C4-2B (cell line): ENCODE results near the gene MT1X.
"Not testable (repeated sequence)": the region's sequence is repeated elsewhere in the genome, so short reads cannot be mapped to it uniquely, and the experiment has no call there.

ENCODE experiments used
- H3K27ac ChIP-seq: fragments of 450-650 bp; 2 replicates; pipeline ENCODE4 v1.5.1; 2017
- ZFX ChIP-seq: fragments of 450-650 bp; IDR thresholded peaks from 2 replicates; pipeline ENCODE4 v1.6.1; 2017
- TF ChIP-seq, protein P1 (sequence below): fragments of 450-650 bp; conservative IDR thresholded peaks from 2 replicates; pipeline ENCODE4 v1.5.1; 2017; ENCODE audit warnings: mild to moderate bottlenecking

The MT1X gene

DNA sequence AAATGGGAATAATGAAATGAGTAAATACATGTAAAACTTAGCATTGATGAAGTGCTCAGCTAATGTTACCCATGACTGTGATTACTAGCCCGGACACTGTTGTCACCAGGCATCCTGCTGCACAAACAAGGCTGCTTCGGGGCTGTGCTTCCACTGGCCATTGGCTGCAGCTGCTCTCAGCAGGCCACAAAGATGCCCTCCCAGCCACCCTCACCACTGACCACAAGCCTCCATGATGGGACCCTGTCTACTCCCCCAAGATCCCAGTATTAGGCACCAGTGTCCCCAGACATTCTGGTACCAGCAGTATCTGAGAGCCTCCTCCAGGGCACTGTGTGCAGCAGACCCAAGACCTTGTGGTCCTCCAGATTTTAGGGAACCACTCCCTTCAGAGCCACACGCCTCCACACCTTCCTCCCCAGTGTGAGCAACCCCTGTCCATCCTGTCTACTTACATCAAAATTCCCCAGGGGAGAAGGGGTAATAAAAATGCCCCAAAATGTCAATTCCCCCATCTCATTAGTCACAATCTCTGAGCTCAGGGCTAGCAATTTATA lies 28.0 kb downstream of the MT1X start:
- H3K27ac ChIP-seq, result no peak overlapping the region
- TF ChIP-seq ZFX, result no peak
- TF ChIP-seq, protein P1, sequence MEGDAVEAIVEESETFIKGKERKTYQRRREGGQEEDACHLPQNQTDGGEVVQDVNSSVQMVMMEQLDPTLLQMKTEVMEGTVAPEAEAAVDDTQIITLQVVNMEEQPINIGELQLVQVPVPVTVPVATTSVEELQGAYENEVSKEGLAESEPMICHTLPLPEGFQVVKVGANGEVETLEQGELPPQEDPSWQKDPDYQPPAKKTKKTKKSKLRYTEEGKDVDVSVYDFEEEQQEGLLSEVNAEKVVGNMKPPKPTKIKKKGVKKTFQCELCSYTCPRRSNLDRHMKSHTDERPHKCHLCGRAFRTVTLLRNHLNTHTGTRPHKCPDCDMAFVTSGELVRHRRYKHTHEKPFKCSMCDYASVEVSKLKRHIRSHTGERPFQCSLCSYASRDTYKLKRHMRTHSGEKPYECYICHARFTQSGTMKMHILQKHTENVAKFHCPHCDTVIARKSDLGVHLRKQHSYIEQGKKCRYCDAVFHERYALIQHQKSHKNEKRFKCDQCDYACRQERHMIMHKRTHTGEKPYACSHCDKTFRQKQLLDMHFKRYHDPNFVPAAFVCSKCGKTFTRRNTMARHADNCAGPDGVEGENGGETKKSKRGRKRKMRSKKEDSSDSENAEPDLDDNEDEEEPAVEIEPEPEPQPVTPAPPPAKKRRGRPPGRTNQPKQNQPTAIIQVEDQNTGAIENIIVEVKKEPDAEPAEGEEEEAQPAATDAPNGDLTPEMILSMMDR, result no peak

- H3K27ac ChIP-seq, result no peak overlapping the region
- TF ChIP-seq, protein P1, result no peak
- no peak for TF ChIP-seq ZFX
These were observed 29.6 kb downstream of the MT1X start for GRCh38 chr16:56711862-56712261.

GRCh38 chr16:56713794-56714193 lies 31.5 kb downstream of the MT1X start:
- TF ChIP-seq ZFX, result no peak
- TF ChIP-seq, protein P1, result no peak
- no peak overlapping the region for H3K27ac ChIP-seq

DNA sequence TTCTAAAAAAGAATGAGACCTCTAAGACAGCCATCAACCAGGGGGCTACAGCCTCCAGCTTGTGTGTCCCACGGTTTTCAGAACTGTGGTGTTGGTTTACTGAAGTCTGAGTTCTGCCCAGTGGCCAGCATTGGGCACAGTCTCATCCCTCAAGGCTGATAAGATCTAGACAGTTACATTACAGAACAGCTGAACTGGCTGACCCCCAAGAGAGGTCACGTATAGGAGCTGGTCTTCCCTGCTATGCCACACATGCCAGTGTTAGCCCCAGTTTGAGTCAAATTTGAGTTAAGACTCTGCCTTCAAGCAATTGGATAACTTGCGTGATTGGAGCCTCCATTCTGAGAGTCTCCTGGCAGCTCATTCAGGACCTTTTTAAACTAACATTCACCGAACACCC lies 32.9 kb downstream of the MT1X start:
- no peak overlapping the region for H3K27ac ChIP-seq
- no peak for TF ChIP-seq ZFX
- TF ChIP-seq, protein P1, result no peak; the same call in 1 of the 2 replicates

- TF ChIP-seq, protein P1, result no peak
- H3K27ac ChIP-seq, result no peak overlapping the region
These were observed 34.5 kb downstream of the MT1X start for GRCh38 chr16:56716761-56717160.

DNA sequence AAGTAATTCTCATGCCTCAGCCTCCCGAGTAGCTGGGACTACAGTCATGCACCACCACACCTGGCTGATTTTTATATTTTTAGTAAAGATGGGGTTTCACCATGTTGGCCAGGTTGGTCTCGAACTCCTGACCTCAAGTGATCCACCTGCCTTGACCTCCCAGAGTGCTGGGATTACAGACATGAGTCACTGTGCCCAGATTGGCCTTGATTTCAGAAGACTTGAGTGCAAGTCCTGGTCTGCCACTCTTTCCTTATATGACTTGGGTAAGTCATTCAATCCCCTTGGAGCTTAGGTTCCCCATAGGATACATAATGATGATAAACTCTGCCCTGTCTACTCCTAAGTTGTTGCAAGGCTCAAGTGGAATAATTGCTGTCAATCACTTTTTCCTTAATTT lies 35.3 kb downstream of the MT1X start:
- not testable (repeated sequence) for H3K27ac ChIP-seq

- TF ChIP-seq, protein P1, result no peak
- no peak for TF ChIP-seq ZFX
- H3K27ac ChIP-seq, result no peak overlapping the region
These were observed 40.1 kb downstream of the MT1X start for GRCh38 chr16:56722200-56722842.

DNA sequence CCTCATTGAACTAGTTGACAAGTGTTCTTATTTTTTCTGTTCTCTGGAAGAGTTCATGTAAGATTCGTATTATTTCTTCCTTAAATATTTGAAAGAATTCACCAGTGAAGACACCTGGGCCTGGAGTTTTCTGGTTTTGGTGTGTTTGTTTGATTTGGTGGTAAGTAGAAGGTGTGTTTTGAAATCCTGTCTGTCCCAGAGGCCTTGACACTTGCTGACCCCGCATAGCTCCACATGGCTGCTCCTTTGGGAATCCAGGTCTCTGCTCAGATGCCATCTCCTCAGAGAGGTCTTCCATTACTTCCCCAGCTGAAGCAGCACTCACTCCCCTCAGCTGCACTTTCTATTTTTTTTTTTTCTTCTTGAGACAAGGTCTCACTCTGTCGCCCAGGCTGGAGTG lies 41.9 kb downstream of the MT1X start:
- no peak overlapping the region for H3K27ac ChIP-seq
- no peak for TF ChIP-seq ZFX
- TF ChIP-seq, protein P1, result no peak
